NCI-H510A (cell line): ENCODE measurements around the gene ADAM10.

Source experiments
- DNase-seq: peaks from one replicate; lab custom pipeline; 2025; lab: John Stamatoyannopoulos, UW

Gene ADAM10

DNA sequence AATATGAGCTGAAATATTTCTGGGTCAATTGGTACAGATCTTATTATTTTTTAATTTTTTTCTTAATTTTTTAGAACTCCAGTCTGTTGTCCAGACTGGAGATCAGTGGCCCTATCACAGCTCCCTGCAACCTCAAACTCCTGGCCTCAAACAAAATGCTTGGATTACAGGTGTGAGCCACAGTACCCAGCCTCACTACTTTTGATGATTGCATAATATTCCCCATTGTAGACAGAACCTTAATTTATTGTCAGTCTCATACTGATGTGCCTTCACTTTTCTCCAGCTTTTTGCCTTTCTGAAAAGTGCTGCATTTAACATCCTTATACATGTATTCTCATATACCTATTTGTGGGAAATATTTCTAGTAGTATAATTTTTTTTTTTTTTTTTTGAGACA is 172.8 kb downstream of the ADAM10 start:
- DNase-seq = no peak

- no peak for DNase-seq
Observed at GRCh38 chr15:58575045-58575786, 174.3 kb downstream of the ADAM10 start.

GRCh38 chr15:58574631-58575030 is 174.9 kb downstream of the ADAM10 start:
- DNase-seq = no peak

GRCh38 chr15:58573270-58573669 is 176.2 kb downstream of the ADAM10 start:
- DNase-seq = no peak

GRCh38 chr15:58572521-58572920 is 177.0 kb downstream of the ADAM10 start:
- DNase-seq = no peak

DNA sequence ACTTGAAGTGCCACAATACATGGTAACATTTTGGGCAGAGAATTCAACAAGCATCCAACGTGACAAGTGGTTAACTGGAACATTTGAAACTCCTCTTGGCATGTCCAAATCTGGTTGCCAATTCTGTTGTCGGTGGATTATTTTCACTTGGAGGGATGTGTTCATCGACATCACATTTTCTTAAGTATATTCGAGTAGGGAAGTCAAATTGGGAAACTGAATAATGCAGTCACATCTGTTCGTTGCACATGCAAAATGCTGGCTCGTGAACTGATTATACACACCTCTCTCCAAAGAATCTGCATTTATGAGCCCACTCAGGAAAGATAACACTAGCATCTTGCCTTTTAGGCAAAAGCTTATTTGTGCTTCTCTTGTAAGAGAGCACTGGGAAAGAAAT is 178.0 kb downstream of the ADAM10 start:
- no peak for DNase-seq

DNA sequence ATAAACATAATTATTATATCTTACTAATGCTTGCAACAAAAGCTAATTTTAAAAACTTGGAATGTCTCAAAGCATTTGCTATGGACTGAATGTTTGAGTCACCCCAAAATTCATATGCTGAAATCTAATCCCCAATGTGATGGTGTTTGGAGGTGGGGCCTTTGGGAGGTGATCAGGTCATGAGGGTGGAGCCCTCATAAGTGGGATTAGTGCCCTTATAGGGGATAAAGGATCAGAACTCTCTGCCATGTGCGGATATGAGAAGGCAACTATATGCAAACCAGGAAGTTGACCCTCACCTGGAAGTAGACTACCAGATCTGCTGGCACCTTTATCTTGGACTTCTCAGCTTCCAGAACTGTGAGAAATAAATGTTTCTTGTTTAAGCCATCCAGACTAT is 180.1 kb downstream of the ADAM10 start:
- no peak for DNase-seq

GRCh38 chr15:58568157-58568571 is 181.3 kb downstream of the ADAM10 start:
- no peak for DNase-seq

GRCh38 chr15:58566029-58566428 is 183.5 kb downstream of the ADAM10 start:
- DNase-seq = no peak

DNA sequence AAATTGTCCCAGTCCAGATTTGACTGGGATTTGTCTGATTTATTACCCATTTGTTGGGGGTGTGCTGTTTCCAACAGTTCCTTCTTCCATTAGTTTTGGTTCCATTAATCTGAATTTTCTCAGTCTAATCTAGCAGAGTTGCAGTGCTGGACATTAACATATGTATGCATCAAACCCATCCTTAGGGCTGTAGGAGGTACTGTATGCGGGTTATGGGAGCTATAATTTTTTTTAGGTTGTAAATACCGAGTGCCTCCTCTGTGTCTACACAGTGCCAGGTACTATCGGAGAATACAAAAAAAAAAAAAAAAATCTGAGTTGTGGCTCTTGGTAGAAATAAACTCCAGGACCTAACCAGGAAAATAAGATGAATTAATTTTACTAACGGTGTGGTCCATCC is 183.9 kb downstream of the ADAM10 start:
- no peak for DNase-seq

GRCh38 chr15:58564981-58565380 is 184.5 kb downstream of the ADAM10 start:
- DNase-seq = no peak

DNA sequence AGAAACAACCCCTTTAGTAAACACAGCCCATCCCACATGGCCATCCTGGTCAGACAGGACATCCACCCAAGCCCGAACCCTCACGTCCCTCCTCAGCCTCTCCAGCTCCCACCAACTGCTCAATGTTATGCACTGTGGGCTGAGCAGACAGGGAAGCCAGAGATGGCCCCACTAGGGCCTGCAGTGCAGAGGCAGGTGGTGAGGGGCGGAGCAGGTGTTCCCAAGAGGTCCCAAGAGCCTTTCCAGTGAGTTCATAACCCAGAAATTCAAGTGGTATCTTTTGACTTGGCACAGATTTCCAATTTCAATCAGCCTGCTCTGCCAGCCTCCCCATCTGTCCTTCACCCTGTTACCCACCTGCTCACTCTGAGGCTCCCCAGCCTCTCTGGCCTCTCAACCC is 187.4 kb downstream of the ADAM10 start:
- no peak for DNase-seq

GRCh38 chr15:58561321-58561720 is 188.2 kb downstream of the ADAM10 start:
- DNase-seq = no peak

DNA sequence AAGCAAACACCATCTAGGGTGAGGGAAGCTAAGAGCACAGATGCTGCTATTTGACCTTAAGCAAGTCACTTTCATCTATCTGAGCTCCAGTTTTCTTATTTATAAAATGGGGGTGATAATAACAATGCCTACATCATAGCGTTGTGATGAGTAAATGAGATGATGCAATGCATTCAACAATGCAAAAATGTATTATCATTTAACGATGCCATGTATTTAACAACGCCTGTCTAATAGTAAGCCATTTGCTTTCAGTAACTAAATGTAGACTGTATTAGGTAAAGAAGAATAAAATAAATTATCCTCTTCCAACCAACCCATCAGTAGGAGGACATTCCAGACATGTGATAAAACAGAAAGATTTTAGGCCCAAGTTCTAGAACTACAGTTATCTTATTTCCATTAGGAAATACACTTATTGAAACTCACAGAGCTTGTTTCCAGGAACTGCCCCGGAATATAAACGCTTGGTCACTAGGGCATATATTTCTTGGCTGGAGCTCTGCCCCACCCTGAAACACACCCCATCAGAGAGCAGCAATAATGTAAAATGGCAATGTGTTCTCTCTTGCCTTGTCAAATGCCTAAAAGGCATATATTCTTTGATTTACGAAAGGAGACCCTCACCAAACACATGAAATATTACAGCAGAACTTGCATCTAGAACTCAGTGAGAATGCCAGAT is 189.5 kb downstream of the ADAM10 start:
- DNase-seq = no peak

DNA sequence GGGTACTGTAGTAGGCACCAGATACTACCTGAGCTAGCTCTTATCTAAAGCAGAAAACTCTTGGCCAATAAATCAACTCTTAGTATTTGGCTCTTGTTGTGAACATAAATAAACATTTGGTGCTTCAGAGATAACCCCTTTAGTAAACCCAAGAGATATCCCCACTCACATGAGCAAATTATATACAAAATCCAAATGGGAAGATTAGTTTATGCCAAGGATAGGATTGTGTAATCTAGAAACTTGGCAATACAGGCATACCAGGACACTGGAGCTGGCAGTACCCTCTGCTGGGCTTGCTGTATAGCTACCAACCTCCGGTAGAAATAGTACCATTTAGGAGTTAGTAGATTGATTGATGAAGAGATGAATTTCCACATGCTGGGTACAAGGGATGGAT is 190.7 kb downstream of the ADAM10 start:
- no peak for DNase-seq

DNA sequence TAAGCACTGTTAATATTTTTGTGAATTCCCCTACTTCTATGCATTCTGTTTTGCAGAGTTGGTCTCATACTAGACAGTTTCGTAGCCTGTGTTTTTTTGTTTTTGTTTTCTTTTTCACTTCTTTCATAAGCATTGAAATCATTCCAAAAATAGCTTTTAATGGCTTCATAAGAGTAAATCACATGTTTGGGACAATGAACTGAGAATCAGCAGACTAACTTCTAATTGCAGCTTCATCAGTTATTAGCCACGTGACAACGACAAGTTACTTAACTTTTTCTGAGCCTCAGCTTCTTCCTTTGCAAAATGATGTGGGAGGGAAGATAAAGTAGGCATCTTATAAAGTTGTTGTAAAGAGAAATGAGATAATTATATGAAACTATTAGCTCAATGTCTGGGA is 193.0 kb downstream of the ADAM10 start:
- DNase-seq = no peak

DNA sequence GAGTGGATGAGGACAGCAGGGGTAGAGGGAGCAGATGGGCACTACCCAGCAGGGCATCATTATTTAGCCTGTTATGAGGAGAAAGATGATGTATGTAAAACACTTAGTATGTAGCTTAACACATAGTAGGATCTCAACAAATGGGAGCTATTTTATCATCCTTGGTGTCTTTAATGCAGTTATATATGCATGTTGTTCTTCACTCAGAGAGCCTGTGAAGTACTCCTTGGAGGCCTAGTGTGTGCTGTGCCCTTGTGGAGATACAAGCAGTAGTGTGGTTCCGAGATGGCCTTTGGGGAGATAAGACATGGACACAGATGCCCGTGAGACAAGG is 193.5 kb downstream of the ADAM10 start:
- DNase-seq = no peak

DNA sequence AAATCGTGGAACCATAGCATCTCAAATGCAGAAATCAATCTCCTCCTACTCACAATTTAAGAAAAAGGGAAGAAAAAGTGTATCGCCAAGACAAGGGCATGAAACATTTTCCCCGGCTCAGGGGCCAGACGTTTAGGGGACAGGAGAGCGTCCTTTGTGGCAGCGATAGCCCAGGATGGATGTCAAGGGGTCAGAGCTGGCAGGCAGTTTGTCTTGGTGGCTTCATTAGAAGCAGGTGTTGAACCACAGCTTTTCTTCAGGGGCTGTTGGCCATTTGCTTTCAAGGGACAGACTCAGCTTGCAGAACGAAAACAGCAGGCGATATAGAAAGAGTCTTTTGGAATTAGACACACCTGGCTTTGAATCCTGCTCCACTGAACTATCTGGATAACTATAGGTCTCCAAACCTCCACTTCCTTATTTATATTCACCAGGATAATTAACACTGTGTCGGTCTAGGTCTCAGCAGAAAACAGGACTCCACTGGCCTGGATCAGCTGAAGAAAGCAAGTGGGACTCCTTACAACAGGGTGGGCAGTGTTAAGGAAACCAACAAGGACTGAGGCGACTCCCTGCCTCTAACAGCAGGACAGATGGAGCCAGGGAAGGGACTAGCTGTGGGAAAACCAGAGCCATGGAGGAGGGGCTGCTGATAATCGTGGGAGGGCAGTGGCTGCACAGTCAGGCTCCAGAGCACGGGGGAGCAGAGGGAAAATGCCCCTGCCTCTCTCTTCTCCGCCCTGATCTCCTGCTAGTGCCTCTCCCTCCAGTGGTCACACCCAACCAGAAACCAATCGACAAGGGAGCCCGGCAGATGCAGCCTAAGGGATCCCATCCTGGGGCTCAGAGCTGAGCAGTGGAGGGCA is 194.1 kb downstream of the ADAM10 start:
- DNase-seq = no peak

DNA sequence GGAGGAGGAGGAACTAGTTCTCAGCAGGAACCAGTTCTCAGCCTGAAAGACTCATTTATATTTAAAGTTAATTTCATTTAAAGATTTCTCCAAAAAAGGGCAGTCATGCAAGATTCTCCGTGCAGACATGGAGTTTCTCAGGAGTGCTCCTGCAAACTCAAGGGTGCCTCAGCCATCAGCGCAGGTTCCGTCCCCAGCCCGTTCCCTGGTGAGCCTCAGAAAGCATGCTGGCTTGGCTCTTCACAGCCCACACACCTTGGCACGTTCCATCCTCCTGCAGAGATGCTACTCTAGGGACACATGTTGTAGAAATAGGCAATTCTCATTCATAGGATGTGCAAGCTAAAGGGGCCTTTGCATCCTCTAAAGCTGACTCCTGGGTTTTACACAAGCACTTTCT is 194.7 kb downstream of the ADAM10 start:
- no peak for DNase-seq

GRCh38 chr15:58553365-58553918 is 196.1 kb downstream of the ADAM10 start:
- no peak for DNase-seq

DNA sequence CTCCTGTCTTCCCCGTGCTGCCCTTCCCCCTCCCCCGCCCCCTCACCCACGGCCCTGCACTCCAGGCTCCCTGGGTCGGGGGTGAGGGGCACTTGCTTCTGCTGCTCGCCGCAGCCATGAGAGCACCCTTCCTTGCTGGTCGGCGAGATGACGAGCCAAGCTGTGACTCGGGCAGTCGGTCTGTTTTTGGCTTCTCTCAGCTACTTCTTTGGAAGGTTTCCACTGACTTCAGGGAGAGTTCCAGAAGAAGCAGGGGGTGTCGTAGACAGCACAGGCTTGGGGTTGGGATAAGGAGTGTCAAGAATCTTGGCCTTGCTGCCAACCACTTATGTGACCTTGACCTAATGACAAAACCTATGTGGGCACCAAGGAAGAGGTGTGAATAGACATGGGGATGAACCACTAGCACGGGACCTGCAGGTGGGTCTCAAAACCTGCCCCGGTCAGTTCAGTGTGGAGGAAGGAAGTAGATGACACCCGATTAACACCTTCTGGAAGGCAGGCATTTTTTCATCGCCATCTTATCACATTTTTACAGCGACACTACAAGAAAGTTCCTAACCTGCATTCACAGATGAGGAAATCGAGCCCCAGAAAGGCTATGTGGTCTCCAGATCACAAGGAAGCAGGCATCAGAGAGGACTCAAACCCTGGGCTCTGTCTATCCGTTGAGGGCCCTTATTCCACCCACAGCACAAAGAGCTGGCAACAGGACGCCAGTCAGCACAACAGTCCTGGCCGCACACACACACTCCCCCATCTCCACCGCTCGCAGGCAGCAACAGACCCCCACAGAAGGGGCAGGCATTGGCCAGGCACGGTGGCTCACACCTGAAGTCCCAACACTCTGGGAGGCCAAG is 196.8 kb downstream of the ADAM10 start:
- no peak for DNase-seq
